Stimulated activated CD4-positive, alpha-beta T cell treated with anti-CD3 and anti-CD28 coated beads, TNF-alpha, amount 100 ng/mL, for 48 hours (primary cell): ENCODE measurements around the gene CELF5.

Experiments
- DNase-seq, 3 donors: peaks; one replicate each; pipeline ENCODE4 v3.0.0-alpha.2; 2020; ENCODE audit warnings: low read depth in 3 of 3

CELF5 gene

DNA sequence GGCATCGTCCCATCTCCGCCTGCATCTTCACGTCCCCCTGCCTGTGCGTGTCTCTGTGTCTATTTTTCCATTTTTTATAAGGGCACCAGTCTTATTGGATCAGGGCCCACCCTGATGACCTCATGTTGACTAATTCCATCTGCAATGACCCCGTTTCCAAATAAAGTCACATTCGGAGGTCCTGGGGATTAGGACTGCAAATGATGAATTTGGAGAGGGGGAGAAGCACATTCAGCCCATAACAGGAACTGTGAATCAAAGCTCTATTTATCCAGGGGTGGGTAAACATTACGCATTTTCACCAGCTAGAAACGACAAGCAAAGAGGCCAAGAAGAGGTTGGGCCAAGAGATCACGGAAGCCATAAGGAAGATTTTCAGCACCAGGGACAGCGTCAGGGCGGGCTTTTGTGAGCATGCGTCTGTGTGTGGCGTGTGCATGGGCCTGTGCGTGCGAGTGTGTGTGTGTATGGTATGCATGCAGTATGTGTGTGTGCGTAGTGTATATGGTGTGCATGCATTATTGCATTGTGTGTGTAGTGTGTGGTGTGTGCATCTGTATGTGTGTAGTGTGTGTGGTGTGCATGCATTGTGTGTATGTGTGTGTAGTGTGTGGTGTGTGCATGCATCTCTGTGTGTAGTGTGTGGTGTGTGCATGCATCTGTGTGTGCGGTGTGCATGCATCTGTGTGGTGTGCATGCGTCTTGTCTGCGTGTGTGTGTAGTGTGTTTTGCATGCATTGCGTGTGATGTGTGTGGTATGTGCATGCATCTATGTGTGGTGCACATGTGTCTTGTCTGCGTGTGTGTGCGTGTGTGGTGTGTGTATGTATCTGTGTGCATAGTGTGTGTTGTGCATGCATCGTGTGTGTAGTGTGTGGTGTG, 19.6 kb downstream of the CELF5 start:
- DNase-seq = peak in 1 of 3 donors; percentile 40

GRCh38 chr19:3245050-3245449, 20.6 kb downstream of the CELF5 start:
- DNase-seq = no peak

DNA sequence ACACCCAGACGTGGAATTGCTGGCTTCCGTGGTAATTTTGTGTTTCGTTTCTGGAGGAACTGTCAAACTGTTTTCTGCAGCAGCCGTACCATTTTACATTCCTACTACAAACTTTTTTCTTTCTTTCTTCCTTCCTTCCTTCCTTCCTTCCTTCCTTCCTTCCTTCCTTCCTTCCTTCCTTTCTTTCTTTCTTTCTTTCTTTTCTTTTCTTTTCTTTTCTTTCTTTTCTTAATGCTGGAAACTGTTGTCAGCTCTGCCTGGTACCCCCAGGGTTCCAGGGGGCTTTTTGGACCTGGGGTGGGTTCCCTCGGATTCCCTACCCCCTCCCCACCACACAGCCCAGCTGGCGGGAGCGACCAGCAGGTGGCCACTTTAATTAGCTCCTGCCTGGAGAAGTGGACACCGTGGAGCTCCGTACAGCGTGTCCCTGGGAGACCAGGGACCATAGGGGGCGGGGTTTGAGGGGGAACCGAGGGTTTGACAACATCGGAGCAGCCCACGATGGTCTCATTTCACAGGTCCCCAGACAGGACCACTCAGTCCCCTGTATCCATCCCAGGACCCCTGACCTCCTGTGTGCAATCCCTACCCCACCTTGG, 24.4 kb downstream of the CELF5 start:
- DNase-seq = no peak

- no peak for DNase-seq
Measured at GRCh38 chr19:3249408-3249807, 24.9 kb downstream of the CELF5 start.

DNA sequence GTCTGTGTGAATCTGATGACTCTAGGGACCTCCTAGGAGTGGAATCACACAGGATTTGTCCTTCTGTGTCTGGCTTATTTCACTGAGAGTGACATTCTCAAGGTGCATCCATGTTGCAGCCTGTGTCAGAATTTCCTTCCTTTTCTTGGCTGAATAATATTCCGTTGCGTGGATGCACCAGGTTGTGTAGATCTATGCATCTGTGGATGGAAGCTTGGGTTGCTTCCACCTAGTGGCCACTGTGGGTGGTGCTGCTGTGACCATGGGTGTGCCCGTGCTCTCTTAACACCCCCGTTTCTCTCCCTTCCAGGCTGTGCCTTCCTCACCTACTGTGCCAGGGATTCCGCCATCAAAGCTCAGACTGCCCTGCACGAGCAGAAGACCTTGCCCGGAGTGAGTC, 26.2 kb downstream of the CELF5 start:
- peak in 1 of 3 donors; percentile 28 for DNase-seq

DNA sequence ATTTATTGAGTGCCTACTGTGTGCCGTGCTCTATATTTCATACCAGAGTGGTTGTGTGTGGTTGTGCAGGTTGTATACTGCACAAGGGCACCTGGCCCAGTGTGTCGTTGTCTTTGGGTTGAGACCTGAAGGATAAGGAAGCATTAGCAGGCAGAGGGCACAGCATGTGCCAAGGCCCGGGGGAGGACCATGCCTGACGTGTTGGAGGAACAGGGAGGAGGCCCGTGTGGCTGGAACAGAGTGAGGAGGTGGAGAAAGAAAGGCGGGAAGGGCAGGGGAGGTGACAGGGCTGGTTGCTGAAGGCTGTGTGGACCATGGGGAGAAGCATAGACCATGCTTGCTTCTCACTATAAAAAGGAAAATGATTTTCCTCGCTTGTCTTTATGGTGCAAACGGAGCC, 26.8 kb downstream of the CELF5 start:
- no peak for DNase-seq

DNA sequence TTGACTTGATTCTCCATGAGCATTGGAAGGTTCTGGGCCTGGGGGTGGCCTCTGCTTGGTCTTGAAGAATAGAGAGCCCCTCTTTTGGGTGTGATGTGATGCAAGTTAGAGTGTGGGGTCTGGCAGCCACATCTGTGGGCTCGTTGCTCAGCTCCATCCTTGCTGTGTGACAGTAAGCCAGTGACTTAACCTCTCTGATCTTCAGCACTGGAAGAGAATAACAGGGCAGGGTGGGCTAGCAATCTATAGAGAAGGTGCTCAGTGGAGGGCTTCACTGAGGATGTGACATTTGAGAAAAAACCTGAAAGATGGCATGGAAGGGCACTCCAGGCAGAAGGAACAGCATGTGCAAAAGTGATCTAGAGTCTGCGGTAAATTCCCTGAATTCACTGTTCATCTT, 28.2 kb downstream of the CELF5 start:
- no peak for DNase-seq

DNA sequence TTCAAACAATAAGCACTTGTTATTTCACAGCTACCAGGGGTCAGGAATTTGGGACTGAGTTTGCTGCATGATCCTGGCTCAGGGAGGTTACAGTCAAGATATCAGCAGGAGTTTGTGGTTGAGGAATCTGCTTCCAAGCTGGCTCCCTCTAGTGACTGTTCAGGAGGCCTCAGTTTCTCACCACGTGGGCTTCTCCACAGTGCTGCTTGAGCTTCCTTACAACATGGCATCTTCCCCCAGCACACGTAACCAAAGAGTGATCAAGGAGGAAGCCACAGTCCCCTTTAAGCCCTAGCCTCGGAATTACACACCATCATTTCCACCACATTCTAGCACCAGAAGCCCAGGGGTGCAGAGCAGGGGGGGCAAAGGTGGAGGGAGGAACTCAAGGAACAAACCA, 28.8 kb downstream of the CELF5 start:
- no peak for DNase-seq

DNA sequence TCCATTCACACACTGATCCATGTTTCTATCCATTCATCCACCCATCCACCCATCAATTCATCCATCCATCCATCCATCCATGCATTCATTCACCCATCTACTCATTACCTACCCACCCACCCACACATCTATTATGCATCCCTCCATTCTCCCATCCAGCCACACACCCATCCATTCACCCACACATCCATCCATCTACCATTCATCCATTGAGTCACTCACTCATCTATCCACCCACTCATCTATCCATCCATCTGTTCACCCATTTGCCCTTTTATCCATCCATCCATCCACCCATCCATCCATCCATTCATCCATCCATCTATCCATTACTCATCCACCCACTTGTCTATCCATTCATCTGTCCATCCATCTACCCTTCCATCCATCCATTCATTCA, 30.1 kb downstream of the CELF5 start:
- no peak for DNase-seq

- no peak for DNase-seq
Measured at GRCh38 chr19:3257071-3257470, 32.6 kb downstream of the CELF5 start.

GRCh38 chr19:3262362-3262761, 37.9 kb downstream of the CELF5 start:
- DNase-seq = no peak

GRCh38 chr19:3263866-3264265, 39.4 kb downstream of the CELF5 start:
- no peak for DNase-seq

- no peak for DNase-seq
Measured at GRCh38 chr19:3265432-3265831, 41.0 kb downstream of the CELF5 start.

GRCh38 chr19:3266092-3266693, 41.7 kb downstream of the CELF5 start:
- no peak for DNase-seq

DNA sequence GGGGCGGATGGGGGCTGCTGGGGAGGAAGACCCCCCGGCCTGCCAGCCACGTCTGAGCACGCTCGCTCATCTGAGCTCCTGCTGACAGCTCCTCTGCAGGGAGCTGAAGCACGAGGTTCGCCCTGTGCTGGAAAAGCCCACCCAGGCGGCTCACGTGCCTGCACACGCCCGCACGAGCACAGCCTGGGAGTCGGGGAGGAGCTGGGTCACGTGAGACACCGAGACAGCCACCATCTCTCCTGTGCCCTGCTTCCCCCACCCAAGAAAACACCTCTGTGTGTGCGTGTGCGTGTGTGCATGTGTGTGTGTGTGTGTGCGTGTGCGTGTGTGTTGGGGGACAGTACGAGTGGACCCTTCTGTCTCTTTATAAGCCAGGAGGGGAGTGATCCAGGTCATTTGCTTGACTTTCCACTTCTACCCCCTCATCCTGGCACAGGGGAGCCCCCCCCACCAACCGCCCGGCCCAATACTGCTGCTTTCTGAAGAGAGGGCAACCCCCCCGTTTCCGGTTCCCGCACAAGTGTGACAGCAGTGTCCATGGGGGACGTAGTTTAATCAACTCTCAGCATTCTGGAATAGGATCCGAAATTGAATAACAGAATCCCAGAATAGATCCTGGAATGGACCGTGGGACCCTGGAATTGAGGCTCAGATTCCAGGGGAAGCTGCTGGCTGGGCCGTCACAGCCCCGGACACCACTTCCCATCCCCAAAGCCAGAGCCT, 42.5 kb downstream of the CELF5 start:
- DNase-seq = no peak

GRCh38 chr19:3268326-3268725, 43.9 kb downstream of the CELF5 start:
- no peak for DNase-seq

GRCh38 chr19:3268763-3269162, 44.3 kb downstream of the CELF5 start:
- no peak for DNase-seq

- DNase-seq = no peak
Measured at GRCh38 chr19:3269916-3270671, 45.6 kb downstream of the CELF5 start.

DNA sequence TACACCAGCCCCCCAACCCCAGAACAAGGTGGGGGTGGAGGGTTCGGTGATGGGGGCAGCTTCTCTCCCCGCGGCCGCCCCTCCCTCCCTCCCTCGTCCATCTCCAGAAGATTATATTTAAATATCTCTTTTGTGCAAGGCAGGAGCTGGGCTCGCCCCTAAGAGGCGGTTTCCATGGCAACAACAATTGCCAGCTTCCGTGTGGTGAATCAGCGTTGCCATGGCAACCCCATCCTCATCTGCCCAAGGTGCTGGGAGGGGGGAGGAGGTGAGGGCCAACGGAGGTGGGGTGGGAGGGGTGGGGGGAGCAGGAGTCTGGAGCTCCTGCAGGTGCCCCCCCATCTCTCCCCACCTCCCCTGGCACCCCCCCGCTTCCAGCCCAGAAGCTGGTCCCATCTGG, 46.4 kb downstream of the CELF5 start:
- DNase-seq = peak in 1 of 3 donors; percentile 34

DNA sequence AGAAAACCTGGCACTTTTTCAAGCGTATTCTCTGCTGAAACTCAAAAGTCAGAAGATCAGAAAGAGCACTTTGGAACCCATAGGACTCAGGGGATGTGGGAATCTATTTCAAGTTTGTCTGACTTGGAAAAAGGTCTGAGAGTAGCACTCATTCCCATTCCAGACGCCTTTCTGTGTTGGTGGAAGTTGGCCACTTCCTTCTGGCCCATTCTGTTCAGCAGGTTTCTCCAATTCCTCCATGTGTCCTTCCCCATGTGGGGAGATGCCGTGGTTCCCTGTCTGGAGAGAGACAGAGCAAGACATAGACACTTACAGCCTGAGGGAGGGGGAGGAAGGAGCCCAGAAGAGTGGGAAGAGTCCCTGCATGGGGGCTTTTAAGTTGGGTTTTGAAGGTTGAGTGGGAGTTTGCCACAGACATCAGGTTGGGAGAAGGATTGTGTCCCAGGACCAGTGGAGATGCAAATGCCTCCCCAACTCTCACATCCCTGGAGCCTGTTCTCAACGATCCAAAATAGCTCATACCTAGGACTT, 48.0 kb downstream of the CELF5 start:
- DNase-seq = no peak

- no peak for DNase-seq
Measured at GRCh38 chr19:3272952-3273351, 48.5 kb downstream of the CELF5 start.
